HEK293 (cell line): ENCODE data around the gene STIL.

Experiments
- CTCF ChIP-seq: fragments of 450-650 bp; formaldehyde crosslinking; IDR thresholded peaks from 2 replicates; pipeline ENCODE4 v1.5.1; 2016; ENCODE audit warnings: missing biosample characterization, missing genetic modification characterization
- TCF7L2 ChIP-seq: IDR thresholded peaks from 2 replicates; pipeline ENCODE4 v1.6.1; 2011; ENCODE audit warnings: low read depth, mild to moderate bottlenecking, inconsistent platforms, low read length, moderate library complexity, borderline replicate concordance
- ZBTB44 ChIP-seq: fragments of 450-650 bp; IDR thresholded peaks from 2 replicates; pipeline ENCODE4 v1.5.1; 2018; ENCODE audit warnings: missing biosample characterization, mild to moderate bottlenecking, missing genetic modification characterization
- ZBTB8A ChIP-seq: fragments of 450-650 bp; formaldehyde crosslinking; IDR thresholded peaks from 2 replicates; pipeline ENCODE4 v1.5.1; 2016; ENCODE audit warnings: missing biosample characterization, missing genetic modification characterization
- ZNF529 ChIP-seq: fragments of 450-650 bp; formaldehyde crosslinking; IDR thresholded peaks from 2 replicates; pipeline ENCODE4 v1.5.1; 2017; ENCODE audit warnings: missing genetic modification characterization, missing biosample characterization; ENCODE audit not compliant: insufficient replicate concordance
- ZNF596 ChIP-seq: fragments of 450-650 bp; IDR thresholded peaks from 2 replicates; pipeline ENCODE4 v1.5.0; 2018; ENCODE audit warnings: missing biosample characterization, mild to moderate bottlenecking, missing genetic modification characterization, moderate library complexity
- ZSCAN30 ChIP-seq: fragments of 450-650 bp; IDR thresholded peaks from 2 replicates; pipeline ENCODE4 v1.5.1; 2018; ENCODE audit warnings: missing biosample characterization, mild to moderate bottlenecking, missing genetic modification characterization, moderate library complexity

- TF ChIP-seq ZBTB8A (tag by site-specific recombination), result no peak
- TF ChIP-seq CTCF (tag by site-specific recombination), result no peak
- TF ChIP-seq ZBTB44, result no peak
- TF ChIP-seq ZNF596, result no peak
- TF ChIP-seq TCF7L2, result no peak
- no peak for TF ChIP-seq ZSCAN30 (tag by site-specific recombination)
- no peak for TF ChIP-seq ZNF529 (tag by site-specific recombination)
These were observed 64.2 kb downstream of the STIL start for GRCh38 chr1:47249755-47250154.
